Karpas-422 (cell line): ENCODE results near the gene CHST9. TPM values are rescaled to one million over a fixed set of nuclear protein-coding genes. Genes with fewer than 3 reads are reported as not detected.

Source experiments
- DNase-seq: peaks from one replicate; pipeline ENCODE4 v3.0.0-alpha.2; 2015
- H2AFZ ChIP-seq: fragments of 200-600 bp; sonication (generic); 2 replicates; pipeline ENCODE4 v1.6.1; 2014; ENCODE audit warnings: antibody characterized with exemption, low read length, mixed read lengths
- H3K27ac ChIP-seq: fragments of 200-600 bp; sonication (generic); 2 replicates; pipeline ENCODE4 v1.5.1; 2014; ENCODE audit warnings: mild to moderate bottlenecking, low read length, moderate library complexity
- H3K27me3 ChIP-seq: fragments of 200-600 bp; sonication (generic); 2 replicates; pipeline ENCODE4 v1.6.1; 2014; ENCODE audit warnings: low read length, mixed read lengths
- H3K36me3 ChIP-seq: fragments of 200-600 bp; sonication (generic); 2 replicates; pipeline ENCODE4 v1.6.1; 2014; ENCODE audit warnings: low read length, mixed read lengths; ENCODE audit not compliant: insufficient read depth
- H3K4me1 ChIP-seq: fragments of 200-600 bp; sonication (generic); 2 replicates; pipeline ENCODE4 v1.6.1; 2014; ENCODE audit warnings: mild to moderate bottlenecking, low read length, mixed read lengths
- H3K4me2 ChIP-seq: fragments of 200-600 bp; sonication (generic); 2 replicates; pipeline ENCODE4 v1.6.1; 2014; ENCODE audit warnings: low read length, low read depth, mild to moderate bottlenecking; ENCODE audit not compliant: poor library complexity, severe bottlenecking
- H3K4me3 ChIP-seq: fragments of 200-600 bp; sonication (generic); 2 replicates; pipeline ENCODE4 v1.5.1; 2014; ENCODE audit warnings: mild to moderate bottlenecking, antibody characterized with exemption, low read length, mixed read lengths
- H3K79me2 ChIP-seq: fragments of 200-600 bp; sonication (generic); 2 replicates; pipeline ENCODE4 v1.6.1; 2014; ENCODE audit warnings: mild to moderate bottlenecking, low read length, mixed read lengths
- H3K9ac ChIP-seq: fragments of 200-600 bp; sonication (generic); 2 replicates; pipeline ENCODE4 v1.6.0; 2014; ENCODE audit warnings: low read length
- H3K9me2 ChIP-seq: fragments of 200-600 bp; sonication (generic), shearing (Covaris generic); replicated peaks from 2 replicates; pipeline ENCODE4 v1.6.0; 2014; ENCODE audit warnings: mild to moderate bottlenecking, low read length, moderate library complexity; ENCODE audit not compliant: insufficient read depth
- H3K9me3 ChIP-seq: fragments of 300-700, 200-600 bp; sonication (generic); 2 replicates; pipeline ENCODE4 v1.6.1; 2014; ENCODE audit warnings: low read length, mixed read lengths
- H4K20me1 ChIP-seq: fragments of 200-600 bp; sonication (generic); 2 replicates; pipeline ENCODE4 v1.6.1; 2014; ENCODE audit warnings: mild to moderate bottlenecking, antibody characterized with exemption, low read length, low read depth; ENCODE audit not compliant: insufficient read depth
- total RNA-seq: library from RNA; depleted of rRNA; stranded (reverse); fragments of >200 nt; shearing (Covaris generic); gene quantifications from 2 replicates; pipeline ENCODE4 v1.2.3, GENCODE V29; 2014; ENCODE audit warnings: low replicate concordance

The CHST9 gene
- total RNA-seq, 1 experiment from 2014 or later = not detected

DNA sequence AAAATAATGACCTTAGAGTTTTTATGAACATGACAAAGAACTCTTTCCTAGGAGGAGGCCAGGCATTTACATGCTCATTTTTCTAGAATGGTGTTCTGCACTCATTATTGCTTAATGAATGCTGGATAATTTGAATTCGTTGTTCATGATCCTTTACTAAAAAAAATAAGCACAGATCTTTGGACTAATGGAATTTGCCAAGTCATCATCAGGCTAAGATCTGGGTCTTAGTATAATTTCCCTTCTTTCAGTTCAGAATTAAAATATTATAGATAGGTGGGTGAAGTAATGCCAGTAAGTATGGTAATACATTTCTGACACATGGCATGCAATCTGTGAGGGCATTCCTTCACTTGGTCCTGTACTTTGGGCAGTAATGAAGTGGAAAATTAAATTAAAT lies 175.8 kb downstream of the CHST9 start:
- H2AFZ ChIP-seq = no peak overlapping the region
- H3K36me3 ChIP-seq = no peaks in the 10 kb centered on the region
- no peak overlapping the region for H3K9ac ChIP-seq
- no peaks in the 10 kb centered on the region for H3K27me3 ChIP-seq
- H3K9me3 ChIP-seq = no peaks in the 10 kb centered on the region
- no peak overlapping the region for H3K4me3 ChIP-seq
- no peaks in the 10 kb centered on the region for H3K9me2 ChIP-seq
- no peaks in the 10 kb centered on the region for H3K4me1 ChIP-seq
- no peak overlapping the region for H3K27ac ChIP-seq
- no peaks in the 10 kb centered on the region for H4K20me1 ChIP-seq
- DNase-seq = no peak
- no peaks in the 10 kb centered on the region for H3K79me2 ChIP-seq
- no peak overlapping the region for H3K4me2 ChIP-seq

DNA sequence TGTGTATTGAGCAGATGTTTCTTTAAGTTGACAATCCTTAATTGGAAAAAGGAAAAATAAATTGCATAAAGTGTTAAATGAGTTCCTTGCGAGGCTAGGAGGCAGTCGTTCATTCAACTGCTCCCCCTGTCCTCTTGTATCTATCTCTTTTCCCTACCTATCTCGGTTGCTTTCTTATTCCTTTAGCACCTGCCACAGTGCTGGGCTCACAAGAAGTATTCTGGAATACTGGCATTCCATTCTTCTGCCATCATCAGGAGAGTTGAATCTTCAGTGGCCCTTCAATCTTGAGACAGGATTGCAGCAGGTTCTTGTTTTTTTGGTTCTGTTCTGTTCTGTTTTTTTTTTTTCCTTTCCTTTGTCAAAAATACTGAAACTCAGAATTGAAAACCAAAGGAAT lies 176.5 kb downstream of the CHST9 start:
- H3K4me3 ChIP-seq = no peak overlapping the region
- H4K20me1 ChIP-seq = no peaks in the 10 kb centered on the region
- no peaks in the 10 kb centered on the region for H3K79me2 ChIP-seq
- no peak overlapping the region for H3K9ac ChIP-seq
- H3K36me3 ChIP-seq = no peaks in the 10 kb centered on the region
- H3K27ac ChIP-seq = no peak overlapping the region
- H3K4me1 ChIP-seq = no peaks in the 10 kb centered on the region
- no peak overlapping the region for H3K4me2 ChIP-seq
- DNase-seq = no peak
- no peak overlapping the region for H2AFZ ChIP-seq
- no peaks in the 10 kb centered on the region for H3K9me2 ChIP-seq
- no peaks in the 10 kb centered on the region for H3K9me3 ChIP-seq
- H3K27me3 ChIP-seq = no peaks in the 10 kb centered on the region

DNA sequence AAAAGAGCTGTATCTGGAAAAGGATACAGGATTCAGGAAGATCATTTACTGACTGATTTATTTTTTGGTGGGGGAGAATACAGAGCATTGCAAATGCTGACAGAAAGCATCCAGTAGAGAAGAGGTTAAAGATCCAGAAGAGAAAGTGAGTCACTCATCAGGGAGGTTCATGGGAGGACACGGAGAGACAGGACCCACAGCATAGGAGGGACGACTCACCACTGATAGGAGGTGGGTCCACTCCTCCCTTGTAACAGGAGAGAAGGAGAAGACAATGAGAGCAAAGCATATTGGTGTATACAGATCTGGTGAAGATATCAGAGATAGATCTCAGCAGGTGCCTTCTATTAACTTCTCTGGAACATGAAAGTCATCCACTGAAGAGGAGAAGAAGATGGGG lies 177.2 kb downstream of the CHST9 start:
- DNase-seq = no peak
- no peak overlapping the region for H3K27ac ChIP-seq
- no peaks in the 10 kb centered on the region for H3K9me2 ChIP-seq
- H3K9me3 ChIP-seq = no peaks in the 10 kb centered on the region
- H3K79me2 ChIP-seq = no peaks in the 10 kb centered on the region
- H2AFZ ChIP-seq = no peak overlapping the region
- no peak overlapping the region for H3K4me2 ChIP-seq
- H3K4me3 ChIP-seq = no peak overlapping the region
- no peaks in the 10 kb centered on the region for H3K36me3 ChIP-seq
- no peaks in the 10 kb centered on the region for H3K4me1 ChIP-seq
- no peaks in the 10 kb centered on the region for H3K27me3 ChIP-seq
- H3K9ac ChIP-seq = no peak overlapping the region
- no peaks in the 10 kb centered on the region for H4K20me1 ChIP-seq

DNA sequence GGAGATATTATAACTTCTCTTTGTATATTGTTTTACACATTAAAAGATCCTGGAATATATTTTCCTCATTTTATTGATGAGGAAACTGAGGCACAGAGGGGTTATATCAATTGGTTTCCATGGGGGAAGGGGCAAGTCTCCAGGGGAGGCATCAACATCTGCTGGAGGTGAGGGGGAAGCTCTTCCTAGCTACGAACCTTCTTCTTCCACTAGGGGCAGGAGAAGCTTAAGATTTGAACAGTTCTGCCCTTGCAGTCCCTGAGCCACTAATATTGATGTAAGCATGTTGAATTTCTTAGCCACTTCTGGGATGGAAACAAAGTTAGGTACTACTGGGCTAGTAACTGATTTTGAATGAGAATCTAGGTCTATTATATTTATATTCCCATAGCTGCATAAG lies 179.5 kb downstream of the CHST9 start:
- DNase-seq = peak; percentile 63
- H2AFZ ChIP-seq = no peak overlapping the region

DNA sequence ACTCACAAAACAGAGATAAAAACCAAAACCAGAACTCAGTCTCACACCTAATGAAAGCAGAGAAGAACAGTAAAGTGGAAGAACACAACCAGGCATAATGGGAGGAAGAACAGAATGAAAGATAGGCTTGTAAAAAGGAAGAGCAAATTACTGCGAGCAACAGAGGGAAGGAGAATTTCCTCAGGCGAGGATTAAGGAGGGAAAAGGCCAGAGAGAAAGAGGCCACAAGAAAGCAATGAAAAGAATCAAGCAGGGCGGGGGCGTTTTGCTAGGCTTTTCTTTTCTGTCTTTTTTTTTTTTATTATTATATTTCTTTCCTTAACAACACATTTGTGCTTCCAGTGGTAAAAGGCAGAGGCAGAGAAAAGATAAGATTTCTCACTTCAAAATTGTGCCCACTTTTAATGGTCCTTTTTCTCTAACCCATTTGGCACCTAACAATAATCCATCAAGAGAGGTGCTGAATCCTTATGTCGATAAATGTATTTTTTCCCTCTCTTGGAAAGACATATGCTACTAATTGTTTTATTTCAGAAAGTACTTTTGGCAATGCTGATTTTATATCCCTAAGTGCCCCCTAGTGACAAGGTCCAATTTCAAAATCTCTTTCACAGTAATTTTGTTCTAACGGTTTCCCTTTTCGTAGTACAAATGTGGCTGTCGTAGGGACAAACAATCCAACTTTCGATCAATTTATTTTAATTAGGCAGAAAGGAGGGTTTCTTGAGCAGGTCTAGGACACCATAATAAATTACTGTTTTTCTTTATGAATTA lies 180.9 kb downstream of the CHST9 start:
- Histone ChIP-seq H3K4me3 (no peak overlapping the region), H3K79me2 (no peaks in the 10 kb centered on the region), H3K9me3 (no peaks in the 10 kb centered on the region), H3K4me2 (no peak overlapping the region), H3K36me3 (no peaks in the 10 kb centered on the region), H3K9me2 (no peaks in the 10 kb centered on the region), H3K27me3 (no peaks in the 10 kb centered on the region), H3K27ac (no peak overlapping the region), H4K20me1 (no peaks in the 10 kb centered on the region), H2AFZ (no peak overlapping the region), H3K4me1 (no peaks in the 10 kb centered on the region), H3K9ac (no peak overlapping the region)
- peak; percentile 57 for DNase-seq

More for the DNA sequence above, 179.5 kb downstream of the CHST9 start:
- no peaks in the 10 kb centered on the region for H4K20me1 ChIP-seq
- no peaks in the 10 kb centered on the region for H3K27me3 ChIP-seq
- H3K36me3 ChIP-seq = no peaks in the 10 kb centered on the region
- no peak overlapping the region for H3K4me3 ChIP-seq
- H3K9ac ChIP-seq = no peak overlapping the region
- H3K79me2 ChIP-seq = no peaks in the 10 kb centered on the region
- H3K27ac ChIP-seq = no peak overlapping the region
- H3K9me3 ChIP-seq = no peaks in the 10 kb centered on the region
- H3K9me2 ChIP-seq = no peaks in the 10 kb centered on the region
- no peaks in the 10 kb centered on the region for H3K4me1 ChIP-seq
- H3K4me2 ChIP-seq = no peak overlapping the region

DNA sequence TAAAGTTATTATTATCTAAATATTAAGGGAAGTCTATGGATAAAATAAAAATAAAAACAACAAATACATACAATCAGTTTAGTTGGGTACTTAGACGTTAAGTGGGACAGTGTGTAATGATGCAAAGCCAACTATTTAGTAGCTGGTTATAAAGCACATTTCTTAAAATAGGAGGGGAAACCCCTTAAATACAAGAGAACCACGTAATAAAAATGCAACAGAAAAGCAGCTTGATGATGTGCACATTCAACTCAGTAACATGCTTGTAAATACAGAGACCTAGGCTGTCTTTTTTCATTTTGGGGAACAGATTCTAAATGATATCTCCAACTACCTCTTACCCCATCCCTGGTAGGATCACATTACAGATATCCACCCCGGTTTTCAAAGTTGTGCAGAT lies 185.3 kb downstream of the CHST9 start:
- Histone ChIP-seq H3K27me3 (no peaks in the 10 kb centered on the region), H3K9ac (no peak overlapping the region), H3K4me2 (no peak overlapping the region), H3K79me2 (no peaks in the 10 kb centered on the region), H3K36me3 (no peaks in the 10 kb centered on the region), H3K9me2 (no peaks in the 10 kb centered on the region), H3K9me3 (no peaks in the 10 kb centered on the region), H4K20me1 (no peaks in the 10 kb centered on the region), H2AFZ (no peak overlapping the region), H3K4me3 (no peak overlapping the region), H3K27ac (no peak overlapping the region), H3K4me1 (no peaks in the 10 kb centered on the region)
- DNase-seq = no peak

DNA sequence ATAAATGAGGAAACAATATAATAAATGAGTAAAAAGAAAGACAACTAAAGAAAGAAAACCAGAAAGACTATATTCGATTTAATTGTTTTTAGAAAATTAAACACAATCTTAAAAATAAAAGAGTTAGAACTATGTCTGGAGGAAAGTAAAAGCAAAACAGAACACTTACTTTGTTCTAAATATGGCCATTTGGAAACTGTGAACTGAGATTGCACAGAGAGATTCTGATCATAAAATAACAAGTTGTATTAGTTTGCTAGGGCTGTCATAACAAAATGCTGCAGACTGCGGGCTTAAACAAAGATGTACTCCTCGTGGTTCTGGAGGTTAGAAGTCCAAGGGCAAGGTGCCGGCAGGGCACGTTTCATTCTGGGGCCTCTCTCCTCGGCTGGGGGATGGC lies 191.5 kb downstream of the CHST9 start:
- H2AFZ ChIP-seq = no peak overlapping the region

DNA sequence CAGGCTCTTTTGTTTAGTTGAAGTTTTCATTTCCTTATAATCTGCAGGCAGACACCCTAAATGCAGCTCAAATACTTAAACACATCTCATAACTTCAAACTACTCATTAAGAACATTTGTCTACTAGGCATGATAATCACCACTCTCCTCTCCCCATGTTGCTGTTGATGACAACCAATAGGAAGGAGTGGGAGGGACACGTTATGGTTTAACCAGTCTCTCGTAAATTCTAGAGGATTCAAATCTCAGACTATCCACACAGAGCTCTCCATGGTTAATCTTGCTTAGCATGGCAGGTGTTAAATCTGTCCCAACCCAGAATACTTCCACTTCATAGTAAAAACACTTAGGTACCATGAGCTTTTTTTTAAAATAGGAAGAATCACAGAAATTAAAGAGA lies 192.2 kb downstream of the CHST9 start:
- no peak for DNase-seq
- Histone ChIP-seq H3K79me2 (no peaks in the 10 kb centered on the region), H3K4me2 (no peak overlapping the region), H3K9ac (no peak overlapping the region), H3K4me3 (no peak overlapping the region), H3K27me3 (no peaks in the 10 kb centered on the region), H4K20me1 (no peaks in the 10 kb centered on the region), H2AFZ (no peak overlapping the region), H3K36me3 (no peaks in the 10 kb centered on the region), H3K9me3 (no peaks in the 10 kb centered on the region), H3K4me1 (no peaks in the 10 kb centered on the region), H3K9me2 (no peaks in the 10 kb centered on the region), H3K27ac (no peak overlapping the region)

More for the DNA sequence above, 191.5 kb downstream of the CHST9 start:
- H3K27ac ChIP-seq = no peak overlapping the region
- no peaks in the 10 kb centered on the region for H4K20me1 ChIP-seq
- H3K27me3 ChIP-seq = no peaks in the 10 kb centered on the region
- no peak overlapping the region for H3K4me2 ChIP-seq
- H3K9ac ChIP-seq = no peak overlapping the region
- no peak for DNase-seq
- H3K79me2 ChIP-seq = no peaks in the 10 kb centered on the region
- H3K9me3 ChIP-seq = no peaks in the 10 kb centered on the region
- H3K36me3 ChIP-seq = no peaks in the 10 kb centered on the region
- no peak overlapping the region for H3K4me3 ChIP-seq
- no peaks in the 10 kb centered on the region for H3K9me2 ChIP-seq
- H3K4me1 ChIP-seq = no peaks in the 10 kb centered on the region
